HL-60 (cell line): ENCODE measurements around the gene FLNB.

Experiments used
- DNase-seq, 2 experiments: peaks; one replicate each; pipeline ENCODE4 v3.0.0-alpha.2; 2010 to 2020; ENCODE audit warnings: low read depth in 1 of 2, low spot score in 1 of 2
- H3K27ac ChIP-seq: fragments of 250-450 bp; sonication (Bioruptor Pico); replicated peaks from 2 replicates; pipeline ENCODE4 v1.5.1; 2020; ENCODE audit warnings: mild to moderate bottlenecking, moderate library complexity
- H3K27me3 ChIP-seq: fragments of 250-450 bp; sonication (Bioruptor Pico); 2 replicates; pipeline ENCODE4 v1.5.1; 2021; ENCODE audit warnings: mild to moderate bottlenecking, moderate library complexity; ENCODE audit not compliant: insufficient read depth, poor library complexity, severe bottlenecking
- H3K4me3 ChIP-seq: replicated peaks from 2 replicates; pipeline ENCODE4 v1.5.1; 2011; ENCODE audit warnings: mild to moderate bottlenecking, control low read depth, low read length; ENCODE audit not compliant: insufficient read depth
- CTCF ChIP-seq: IDR thresholded peaks from one replicate; pipeline ENCODE4 v1.5.1; 2011; ENCODE audit warnings: low read length, control low read depth, inconsistent platforms; ENCODE audit not compliant: insufficient read depth
- GABPA ChIP-seq: IDR thresholded peaks from 2 replicates; pipeline ENCODE4 v1.6.1; 2012; ENCODE audit warnings: low read depth
- POLR2AphosphoS5 ChIP-seq: IDR thresholded peaks from 2 replicates; pipeline ENCODE4 v1.6.1; 2012; ENCODE audit warnings: low read depth
- REST ChIP-seq: IDR thresholded peaks from 2 replicates; pipeline ENCODE4 v1.6.1; 2012; ENCODE audit warnings: low read depth; ENCODE audit not compliant: insufficient replicate concordance
- SPI1 ChIP-seq: IDR thresholded peaks from 2 replicates; pipeline ENCODE4 v1.6.1; 2012; ENCODE audit warnings: low read depth, mild to moderate bottlenecking, borderline replicate concordance

The FLNB gene

DNA sequence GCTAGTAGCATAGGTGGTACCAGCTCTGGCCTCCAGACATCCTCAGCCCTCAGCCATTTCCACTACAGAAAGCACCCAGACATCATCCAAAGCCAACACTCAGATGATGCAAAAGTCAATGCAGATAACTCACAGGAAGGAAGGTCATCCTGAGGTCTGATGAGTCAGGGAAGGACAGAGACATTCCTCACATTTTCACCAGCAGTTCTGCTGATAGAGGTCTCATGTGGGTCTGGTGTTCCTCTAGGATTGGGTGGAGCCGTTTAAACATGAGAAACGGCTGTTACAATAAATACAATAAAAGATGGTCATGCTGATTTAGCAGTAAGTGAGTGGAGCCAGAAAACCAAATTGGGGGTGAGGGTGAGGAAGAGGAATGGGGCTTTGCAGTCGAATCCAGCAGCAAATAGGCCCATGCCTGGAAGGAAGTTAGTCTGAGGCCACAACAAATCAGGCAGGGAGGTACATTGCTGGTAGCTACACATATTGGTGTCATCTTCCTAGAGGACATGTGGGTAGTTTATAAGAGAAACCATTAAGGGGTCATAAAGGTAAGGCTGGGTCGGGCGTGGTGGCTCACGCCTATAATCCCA lies 33.3 kb upstream of the FLNB start:
- H3K27ac ChIP-seq = no peak overlapping the region
- peak in 1 of 2 experiments; percentile 28 for DNase-seq
- no peak overlapping the region for H3K4me3 ChIP-seq
- TF ChIP-seq CTCF (no peak), REST (no peak), GABPA (no peak), SPI1 (no peak), POLR2AphosphoS5 (no peak)
- no peaks in the 10 kb centered on the region for H3K27me3 ChIP-seq

DNA sequence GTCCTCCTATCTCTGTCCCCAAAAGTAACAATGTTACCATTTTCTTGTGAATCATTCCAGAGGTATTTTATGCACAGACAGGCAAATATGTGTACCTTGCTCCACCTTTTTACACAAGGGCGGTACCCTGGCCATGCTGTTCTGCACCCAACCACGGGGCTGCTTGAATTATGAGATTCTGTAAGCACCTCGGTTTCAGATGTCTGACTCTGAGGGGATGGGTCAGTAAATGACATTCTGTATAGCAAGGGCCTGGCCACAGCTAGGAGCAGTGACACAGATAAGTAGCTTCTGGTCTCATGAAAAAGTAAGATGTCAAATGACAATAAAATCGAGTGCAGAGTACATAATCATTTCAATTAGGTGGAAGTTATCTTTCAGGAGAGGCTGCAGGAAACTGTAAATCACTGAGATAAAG lies 30.4 kb upstream of the FLNB start:
- DNase-seq = no peak

More for the DNA sequence above, 30.4 kb upstream of the FLNB start:
- Histone ChIP-seq H3K27me3 (no peaks in the 10 kb centered on the region), H3K27ac (no peak overlapping the region), H3K4me3 (no peak overlapping the region)
- no peak for TF ChIP-seq CTCF
- no peak for TF ChIP-seq SPI1
- TF ChIP-seq GABPA = no peak
- no peak for TF ChIP-seq POLR2AphosphoS5
- no peak for TF ChIP-seq REST
